Panc1 (cell line): Measurements from ENCODE around the gene IFNG-AS1. TPM values are rescaled to one million over a fixed set of nuclear protein-coding genes. Genes with fewer than 3 reads are reported as not detected.

Source experiments
- ATAC-seq: fragments of 200-7000 bp; cut with Tn5 transposase; 2 replicates; pipeline ENCODE4 v1.9.1; 2020; ENCODE audit warnings: mild to moderate bottlenecking, moderate library complexity
- Bru-seq: library from RNA; stranded (reverse); fragments of 400-500 nt; gene quantifications from one replicate; lab custom pipeline; 2021; lab: Mats Ljungman, UMichigan
- BruChase-seq, 2 experiments: library from RNA; stranded (reverse); fragments of 400-500 nt; gene quantifications; one replicate each; lab custom pipeline; 2021; lab: Mats Ljungman, UMichigan
- BruUV-seq: library from RNA; stranded (reverse); fragments of 400-500 nt; replicated peaks from 2 replicates; lab custom pipeline; 2021; lab: Mats Ljungman, UMichigan
- CTCF ChIA-PET: fragments of 300-600 bp; sonication (Branson Sonifier 250); formaldehyde crosslinking; loops from one replicate; lab custom pipeline; 2022; ENCODE audit warnings: antibody characterized with exemption; lab: Charles Lee
- POLR2A ChIA-PET: fragments of 300-600 bp; sonication (Branson Sonifier 250); formaldehyde crosslinking; loops from one replicate; lab custom pipeline; 2022; ENCODE audit warnings: antibody characterized with exemption; lab: Charles Lee
- DNase-seq: peaks from one replicate; pipeline ENCODE4 v3.0.0-alpha.2; 2010; ENCODE audit warnings: low read depth, low spot score
- H3K27ac ChIP-seq: 2 replicates; pipeline ENCODE4 v1.5.1; 2011; ENCODE audit warnings: mild to moderate bottlenecking, low read length, inconsistent platforms
- H3K27me3 ChIP-seq: fragments of 200-500 bp; sonication (Bioruptor generic); 2 replicates; pipeline ENCODE4 v1.6.0; 2014; ENCODE audit warnings: low read length, inconsistent platforms; ENCODE audit not compliant: control insufficient read depth, insufficient read depth
- H3K36me3 ChIP-seq: fragments of 200-500 bp; sonication (Bioruptor generic); 2 replicates; pipeline ENCODE4 v1.5.1; 2014; ENCODE audit warnings: inconsistent platforms, mild to moderate bottlenecking, low read length, moderate library complexity; ENCODE audit not compliant: control insufficient read depth, insufficient read depth
- H3K4me1 ChIP-seq: 2 replicates; pipeline ENCODE4 v1.5.1; 2011; ENCODE audit warnings: inconsistent platforms, mild to moderate bottlenecking, low read length, moderate library complexity; ENCODE audit not compliant: control insufficient read depth, insufficient read depth
- H3K4me3 ChIP-seq, 2 experiments: 2 replicates each; pipeline ENCODE4 v1.5.1; 2011 to 2012; ENCODE audit warnings: low read depth in 2 of 2, low read length in 2 of 2, mild to moderate bottlenecking in 2 of 2, inconsistent platforms in 1 of 2, moderate library complexity in 1 of 2
- H3K9me3 ChIP-seq: fragments of 200-500 bp; sonication (Bioruptor generic); 2 replicates; pipeline ENCODE4 v1.5.1; 2014; ENCODE audit warnings: low read depth, mild to moderate bottlenecking, inconsistent platforms, low read length, moderate library complexity; ENCODE audit not compliant: control insufficient read depth, insufficient read depth
- POLR2AphosphoS5 ChIP-seq: IDR thresholded peaks from 2 replicates; pipeline ENCODE4 v1.6.1; 2012; ENCODE audit warnings: mild to moderate bottlenecking, low read depth, low read length, moderate library complexity
- SIN3A ChIP-seq: IDR thresholded peaks from 2 replicates; pipeline ENCODE4 v1.6.1; 2012; ENCODE audit warnings: low read depth, mild to moderate bottlenecking, low read length, moderate library complexity, borderline replicate concordance; ENCODE audit not compliant: insufficient read depth
- TCF7L2 ChIP-seq: IDR thresholded peaks from 2 replicates; pipeline ENCODE4 v1.6.1; 2011; ENCODE audit warnings: mild to moderate bottlenecking, low read depth, low read length, inconsistent platforms
- in situ Hi-C: cut with HindIII; loops from 2 replicates; pipeline ENCODE4 v1.10.0; 2016; ENCODE audit warnings: low sequenced_read_pairs, low pct_unique_long_range_greater_than_20kb
- intact Hi-C: fragments of 100-400 bp; cut with micrococcal nuclease; formaldehyde crosslinking; loops from one replicate; pipeline ENCODE4 v1.10.0; 2022; ENCODE audit not compliant: unreplicated experiment
- long read RNA-seq: library from polyadenylated mRNA; unstranded; transcript quantifications from one replicate; pipeline ENCODE4 v2.0.0, GENCODE V29; 2021; ENCODE audit not compliant: unreplicated experiment
- polyA plus RNA-seq: library from polyadenylated mRNA; unstranded; fragments of >200 nt; gene quantifications from one replicate; pipeline ENCODE4 v1.2.1, GENCODE V29; 2012; ENCODE audit warnings: missing spikeins; ENCODE audit not compliant: insufficient read length
- total RNA-seq: library from RNA; stranded (reverse); gene quantifications from one replicate; pipeline ENCODE4 v1.2.1, GENCODE V29; 2021; ENCODE audit not compliant: unreplicated experiment
- TF ChIP-seq, protein P1 (sequence below): fragments of 450-650 bp; IDR thresholded peaks from 2 replicates; pipeline ENCODE4 v1.5.1; 2017; ENCODE audit warnings: mild to moderate bottlenecking
- TF ChIP-seq, protein P2 (sequence below), 2 experiments: IDR thresholded peaks; 2 replicates each; pipeline ENCODE4 v1.6.1; 2011 to 2012; ENCODE audit warnings: low read depth in 2 of 2, control low read depth in 1 of 2, low read length in 1 of 2, mild to moderate bottlenecking in 1 of 2, moderate library complexity in 1 of 2; ENCODE audit not compliant: insufficient read depth in 1 of 2

The IFNG-AS1 gene
- total RNA-seq, result not detected
- polyA plus RNA-seq, result not detected
- percentile 3 among the genes with signal in this experiment for Bru-seq, nascent RNA
- BruChase-seq, experiment 1, labeled RNA remaining after a 2-hour chase, result percentile 4 among the genes with signal in this experiment
- BruChase-seq, experiment 2, labeled RNA remaining after a 6-hour chase, result percentile 4 among the genes with signal in this experiment
- long read RNA-seq, result 0 reads

DNA sequence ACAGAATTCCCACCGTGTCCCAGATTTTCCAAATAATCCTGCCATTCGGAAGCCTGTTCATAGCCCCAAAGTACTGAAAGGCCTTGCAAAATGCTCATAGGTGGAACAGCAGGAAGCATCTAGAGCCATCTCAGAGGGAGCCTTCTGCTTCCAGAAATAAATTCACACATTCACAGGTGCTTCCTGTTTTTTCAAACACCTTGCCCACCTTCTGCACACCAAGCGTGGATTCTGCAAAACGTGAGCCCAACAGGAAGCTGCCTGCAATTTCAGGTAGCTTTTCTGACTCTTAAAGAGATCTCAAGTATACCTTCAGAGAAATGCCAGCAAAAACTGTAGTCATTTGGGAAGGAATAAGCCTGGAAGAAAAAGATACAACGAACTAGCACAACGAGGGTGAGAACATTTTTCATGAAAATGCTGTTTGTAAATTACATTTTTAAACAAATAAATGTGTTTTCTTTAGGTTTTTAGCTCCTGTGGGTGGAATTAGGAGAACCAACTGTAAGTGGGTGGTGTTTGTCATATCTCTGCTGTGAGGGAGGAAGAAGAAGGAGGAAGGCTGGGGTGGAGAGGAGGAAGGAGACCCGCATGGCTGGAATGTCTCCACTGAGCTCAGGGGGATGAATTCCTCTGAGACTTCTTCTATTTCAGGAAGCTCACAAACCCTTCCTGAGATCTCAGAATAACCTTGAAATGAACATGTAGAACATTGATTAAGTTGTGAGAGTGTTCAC is at the start of gene IFNG-AS1:
TSS of gene IFNG-AS1 (plus strand) at position 264 of the 737 bp plus-strand sequence.
- Histone ChIP-seq H3K27ac (no peak within 1 kb of the TSS), H3K36me3 (no peaks in the 10 kb centered on the region), H3K9me3 (no peaks in the 10 kb centered on the region), H3K4me1 (no peaks in the 10 kb centered on the region), H3K27me3 (peaks cover 11% of the 10 kb centered on the region), H3K4me3 (no peak within 1 kb of the TSS)
- no peak for DNase-seq
- CTCF ChIA-PET, result interaction anchor here (1.1 kb wide), 1 partner anchor 52 kb away, joined by 3 read pairs; no protein-coding TSS in a partner anchor
- intact Hi-C loops (no loop called here), in situ Hi-C loops (no loop called here)
- BruUV-seq, result no TSS peak
- POLR2A ChIA-PET, result no interaction called here
- no peak for ATAC-seq
- TF ChIP-seq TCF7L2 (no peak), SIN3A (no peak), POLR2AphosphoS5 (no peak)
- TF ChIP-seq, protein P1, sequence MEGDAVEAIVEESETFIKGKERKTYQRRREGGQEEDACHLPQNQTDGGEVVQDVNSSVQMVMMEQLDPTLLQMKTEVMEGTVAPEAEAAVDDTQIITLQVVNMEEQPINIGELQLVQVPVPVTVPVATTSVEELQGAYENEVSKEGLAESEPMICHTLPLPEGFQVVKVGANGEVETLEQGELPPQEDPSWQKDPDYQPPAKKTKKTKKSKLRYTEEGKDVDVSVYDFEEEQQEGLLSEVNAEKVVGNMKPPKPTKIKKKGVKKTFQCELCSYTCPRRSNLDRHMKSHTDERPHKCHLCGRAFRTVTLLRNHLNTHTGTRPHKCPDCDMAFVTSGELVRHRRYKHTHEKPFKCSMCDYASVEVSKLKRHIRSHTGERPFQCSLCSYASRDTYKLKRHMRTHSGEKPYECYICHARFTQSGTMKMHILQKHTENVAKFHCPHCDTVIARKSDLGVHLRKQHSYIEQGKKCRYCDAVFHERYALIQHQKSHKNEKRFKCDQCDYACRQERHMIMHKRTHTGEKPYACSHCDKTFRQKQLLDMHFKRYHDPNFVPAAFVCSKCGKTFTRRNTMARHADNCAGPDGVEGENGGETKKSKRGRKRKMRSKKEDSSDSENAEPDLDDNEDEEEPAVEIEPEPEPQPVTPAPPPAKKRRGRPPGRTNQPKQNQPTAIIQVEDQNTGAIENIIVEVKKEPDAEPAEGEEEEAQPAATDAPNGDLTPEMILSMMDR, result no peak
- TF ChIP-seq, protein P2, sequence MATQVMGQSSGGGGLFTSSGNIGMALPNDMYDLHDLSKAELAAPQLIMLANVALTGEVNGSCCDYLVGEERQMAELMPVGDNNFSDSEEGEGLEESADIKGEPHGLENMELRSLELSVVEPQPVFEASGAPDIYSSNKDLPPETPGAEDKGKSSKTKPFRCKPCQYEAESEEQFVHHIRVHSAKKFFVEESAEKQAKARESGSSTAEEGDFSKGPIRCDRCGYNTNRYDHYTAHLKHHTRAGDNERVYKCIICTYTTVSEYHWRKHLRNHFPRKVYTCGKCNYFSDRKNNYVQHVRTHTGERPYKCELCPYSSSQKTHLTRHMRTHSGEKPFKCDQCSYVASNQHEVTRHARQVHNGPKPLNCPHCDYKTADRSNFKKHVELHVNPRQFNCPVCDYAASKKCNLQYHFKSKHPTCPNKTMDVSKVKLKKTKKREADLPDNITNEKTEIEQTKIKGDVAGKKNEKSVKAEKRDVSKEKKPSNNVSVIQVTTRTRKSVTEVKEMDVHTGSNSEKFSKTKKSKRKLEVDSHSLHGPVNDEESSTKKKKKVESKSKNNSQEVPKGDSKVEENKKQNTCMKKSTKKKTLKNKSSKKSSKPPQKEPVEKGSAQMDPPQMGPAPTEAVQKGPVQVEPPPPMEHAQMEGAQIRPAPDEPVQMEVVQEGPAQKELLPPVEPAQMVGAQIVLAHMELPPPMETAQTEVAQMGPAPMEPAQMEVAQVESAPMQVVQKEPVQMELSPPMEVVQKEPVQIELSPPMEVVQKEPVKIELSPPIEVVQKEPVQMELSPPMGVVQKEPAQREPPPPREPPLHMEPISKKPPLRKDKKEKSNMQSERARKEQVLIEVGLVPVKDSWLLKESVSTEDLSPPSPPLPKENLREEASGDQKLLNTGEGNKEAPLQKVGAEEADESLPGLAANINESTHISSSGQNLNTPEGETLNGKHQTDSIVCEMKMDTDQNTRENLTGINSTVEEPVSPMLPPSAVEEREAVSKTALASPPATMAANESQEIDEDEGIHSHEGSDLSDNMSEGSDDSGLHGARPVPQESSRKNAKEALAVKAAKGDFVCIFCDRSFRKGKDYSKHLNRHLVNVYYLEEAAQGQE (IDR thresholded peaks at IDR 0.05; ENCODE audit: insufficient read depth in 1 of 2, low read depth in 2 of 2, low read length in 1 of 2), result no peak

DNA sequence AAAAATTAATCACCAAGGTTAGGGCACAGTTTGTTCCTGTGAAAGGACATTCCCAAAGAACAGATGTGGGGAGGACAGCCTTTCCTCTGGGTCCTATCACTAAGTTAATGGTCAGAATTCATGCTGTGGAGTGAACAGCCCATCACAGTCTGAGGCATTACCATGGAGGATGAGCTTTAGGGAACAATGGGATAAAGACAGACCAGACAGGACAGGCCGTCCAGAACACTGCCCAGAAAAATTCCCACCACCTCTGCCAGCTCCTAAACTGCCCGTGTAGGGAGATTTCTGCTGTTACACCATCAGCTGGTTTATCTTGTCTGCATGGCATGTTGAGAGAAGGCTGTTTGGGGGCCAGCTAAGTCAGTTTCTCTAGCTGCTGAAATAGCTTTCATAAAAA is 49.6 kb upstream of the IFNG-AS1 start:
- Histone ChIP-seq H3K9me3 (no peaks in the 10 kb centered on the region), H3K27me3 (peaks cover 19% of the 10 kb centered on the region), H3K4me3 (no peak overlapping the region), H3K4me1 (no peaks in the 10 kb centered on the region), H3K36me3 (no peaks in the 10 kb centered on the region), H3K27ac (no peak overlapping the region)
- intact Hi-C loops (loop anchor here (5.0 kb wide), 1 partner anchor 582 kb away; no protein-coding TSS in a partner anchor), in situ Hi-C loops (no loop called here)
- ATAC-seq (no peak), DNase-seq (no peak)
- BruUV-seq, result no TSS peak
- TF ChIP-seq, protein P2 (IDR thresholded peaks at IDR 0.05; ENCODE audit: insufficient read depth in 1 of 2, low read depth in 2 of 2, low read length in 1 of 2), result no peak
- TF ChIP-seq SIN3A (no peak), POLR2AphosphoS5 (no peak), TCF7L2 (no peak)
- TF ChIP-seq, protein P1, result no peak
- ChIA-PET POLR2A (no interaction called here), CTCF (no interaction called here)
